Loucy (cell line): ENCODE results near the gene IGF1R.
A peak's percentile ranks its signal among the peaks of the same experiment; 100 is the strongest.

Experiments
- H2AFZ ChIP-seq: fragments of 200-600 bp; sonication (generic); 2 replicates; pipeline ENCODE4 v1.6.0; 2016; ENCODE audit warnings: antibody characterized with exemption, mild to moderate bottlenecking, low read length, moderate library complexity
- H3F3A ChIP-seq: fragments of 200-600 bp; 2 replicates; pipeline ENCODE4 v1.6.0; 2016; ENCODE audit warnings: antibody characterized with exemption, low read depth, mild to moderate bottlenecking
- H3K27me3 ChIP-seq: fragments of 200-600 bp; sonication (generic); 2 replicates; pipeline ENCODE4 v1.6.1; 2014; ENCODE audit warnings: low read length, mild to moderate bottlenecking; ENCODE audit not compliant: insufficient read depth, poor library complexity, severe bottlenecking
- H3K36me3 ChIP-seq: fragments of 200-600 bp; sonication (generic); 2 replicates; pipeline ENCODE4 v1.6.1; 2016; ENCODE audit warnings: low read length; ENCODE audit not compliant: insufficient read depth
- H3K4me1 ChIP-seq: fragments of 200-600 bp; sonication (generic); 2 replicates; pipeline ENCODE4 v1.5.1; 2014; ENCODE audit warnings: low read length, mild to moderate bottlenecking; ENCODE audit not compliant: insufficient read depth, poor library complexity, severe bottlenecking
- H3K4me2 ChIP-seq: fragments of 200-600 bp; sonication (generic); 2 replicates; pipeline ENCODE4 v1.6.0; 2014; ENCODE audit warnings: antibody characterized with exemption, low read length, low read depth, mild to moderate bottlenecking; ENCODE audit not compliant: poor library complexity, severe bottlenecking
- H3K4me3 ChIP-seq: fragments of 200-600 bp; sonication (generic); 2 replicates; pipeline ENCODE4 v1.5.1; 2014; ENCODE audit warnings: low read length, mild to moderate bottlenecking, mixed read lengths; ENCODE audit not compliant: poor library complexity, severe bottlenecking
- H3K79me2 ChIP-seq: fragments of 200-600 bp; sonication (generic); 2 replicates; pipeline ENCODE4 v1.6.1; 2014; ENCODE audit warnings: low read length; ENCODE audit not compliant: insufficient read depth
- H3K9ac ChIP-seq: fragments of 200-600 bp; sonication (generic); 2 replicates; pipeline ENCODE4 v1.6.0; 2014; ENCODE audit warnings: mild to moderate bottlenecking, low read depth, low read length, moderate library complexity; ENCODE audit not compliant: poor library complexity, severe bottlenecking
- H3K9me2 ChIP-seq: fragments of 200-600 bp; sonication (generic); replicated peaks from 2 replicates; pipeline ENCODE4 v1.6.1; 2016; ENCODE audit warnings: low read depth, low read length, mixed read lengths
- H3K9me3 ChIP-seq: fragments of 200-600 bp; sonication (generic); 2 replicates; pipeline ENCODE4 v1.6.1; 2014; ENCODE audit warnings: mild to moderate bottlenecking, antibody characterized with exemption, low read length, low read depth; ENCODE audit not compliant: insufficient read depth
- H4K20me1 ChIP-seq: fragments of 200-600 bp; sonication (generic); 2 replicates; pipeline ENCODE4 v1.6.0; 2014; ENCODE audit warnings: antibody characterized with exemption, low read length, mild to moderate bottlenecking; ENCODE audit not compliant: insufficient read depth, poor library complexity, severe bottlenecking
- EZH2phosphoT487 ChIP-seq: fragments of 200-600 bp; IDR thresholded peaks from 2 replicates; pipeline ENCODE4 v1.6.1; 2018; ENCODE audit warnings: antibody characterized with exemption, mild to moderate bottlenecking, moderate library complexity, borderline replicate concordance
- TF ChIP-seq, protein P1 (sequence below): fragments of 200-600 bp; sonication (generic); conservative IDR thresholded peaks from 2 replicates; pipeline ENCODE4 v1.5.1; 2014; ENCODE audit warnings: mild to moderate bottlenecking, antibody characterized with exemption, low read length

Gene IGF1R

DNA sequence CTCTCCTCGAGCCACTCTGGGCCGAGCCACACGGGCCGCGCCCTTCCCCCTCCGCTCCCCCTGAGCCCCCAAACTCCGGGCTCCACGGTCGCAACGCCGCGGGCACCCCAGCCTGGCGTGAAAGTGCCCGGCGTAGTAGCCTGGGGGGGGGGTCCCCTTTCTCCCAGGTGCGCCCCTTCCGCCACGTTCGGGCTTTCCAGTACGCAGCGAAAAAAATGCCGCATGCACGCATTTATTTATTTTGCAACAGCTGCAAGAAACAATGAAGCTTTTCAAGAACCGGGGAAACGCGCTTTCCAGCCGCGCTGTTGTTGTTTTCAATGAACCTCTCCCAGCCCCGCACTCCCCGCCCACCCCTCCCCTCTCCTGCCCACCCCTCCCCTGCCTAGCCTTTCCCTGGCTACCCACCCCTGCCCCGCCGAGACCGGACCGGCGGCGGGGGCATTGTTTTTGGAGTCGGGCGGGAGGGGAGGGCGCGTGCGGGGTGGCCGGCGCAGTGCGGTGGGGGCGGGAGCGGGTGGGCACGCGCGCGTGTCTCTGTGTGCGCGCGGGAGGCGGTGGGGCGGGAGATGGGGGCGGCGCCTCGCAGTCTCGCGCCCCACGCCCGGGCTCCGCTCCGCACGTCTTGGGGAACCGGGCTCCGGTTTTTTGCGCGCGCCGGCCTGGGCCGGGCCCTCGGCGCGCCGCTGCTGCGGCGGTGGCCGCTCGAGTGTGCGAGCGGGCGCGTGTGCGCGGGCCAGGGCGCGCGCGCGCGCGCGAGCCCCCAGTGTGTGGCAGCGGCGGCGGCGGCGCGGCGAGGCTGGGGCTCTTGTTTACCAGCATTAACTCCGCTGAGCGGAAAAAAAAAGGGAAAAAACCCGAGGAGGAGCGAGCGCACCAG, at the start of gene IGF1R:
IGF1R (plus strand) TSS at position 766 of the 880 bp plus-strand sequence. CDS start 1,043 bp downstream, outside the sequence.
- Histone ChIP-seq H3K4me2 (peak within 1 kb of the TSS; percentile 89), H4K20me1 (peaks cover 34% of the 10 kb centered on the region), H3K79me2 (peaks cover 37% of the 10 kb centered on the region), H3K4me3 (peak within 1 kb of the TSS; percentile 80), H3K9me3 (no peaks in the 10 kb centered on the region), H3K36me3 (no peaks in the 10 kb centered on the region), H3K27me3 (peaks cover 16% of the 10 kb centered on the region), H3K9ac (peak within 1 kb of the TSS; percentile 87), H3K4me1 (peaks cover 30% of the 10 kb centered on the region), H2AFZ (peak within 1 kb of the TSS; percentile 96), H3F3A (no peaks in the 10 kb centered on the region), H3K9me2 (no peaks in the 10 kb centered on the region)
- TF ChIP-seq EZH2phosphoT487 = no peak
- TF ChIP-seq, protein P1, sequence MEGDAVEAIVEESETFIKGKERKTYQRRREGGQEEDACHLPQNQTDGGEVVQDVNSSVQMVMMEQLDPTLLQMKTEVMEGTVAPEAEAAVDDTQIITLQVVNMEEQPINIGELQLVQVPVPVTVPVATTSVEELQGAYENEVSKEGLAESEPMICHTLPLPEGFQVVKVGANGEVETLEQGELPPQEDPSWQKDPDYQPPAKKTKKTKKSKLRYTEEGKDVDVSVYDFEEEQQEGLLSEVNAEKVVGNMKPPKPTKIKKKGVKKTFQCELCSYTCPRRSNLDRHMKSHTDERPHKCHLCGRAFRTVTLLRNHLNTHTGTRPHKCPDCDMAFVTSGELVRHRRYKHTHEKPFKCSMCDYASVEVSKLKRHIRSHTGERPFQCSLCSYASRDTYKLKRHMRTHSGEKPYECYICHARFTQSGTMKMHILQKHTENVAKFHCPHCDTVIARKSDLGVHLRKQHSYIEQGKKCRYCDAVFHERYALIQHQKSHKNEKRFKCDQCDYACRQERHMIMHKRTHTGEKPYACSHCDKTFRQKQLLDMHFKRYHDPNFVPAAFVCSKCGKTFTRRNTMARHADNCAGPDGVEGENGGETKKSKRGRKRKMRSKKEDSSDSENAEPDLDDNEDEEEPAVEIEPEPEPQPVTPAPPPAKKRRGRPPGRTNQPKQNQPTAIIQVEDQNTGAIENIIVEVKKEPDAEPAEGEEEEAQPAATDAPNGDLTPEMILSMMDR = no peak

DNA sequence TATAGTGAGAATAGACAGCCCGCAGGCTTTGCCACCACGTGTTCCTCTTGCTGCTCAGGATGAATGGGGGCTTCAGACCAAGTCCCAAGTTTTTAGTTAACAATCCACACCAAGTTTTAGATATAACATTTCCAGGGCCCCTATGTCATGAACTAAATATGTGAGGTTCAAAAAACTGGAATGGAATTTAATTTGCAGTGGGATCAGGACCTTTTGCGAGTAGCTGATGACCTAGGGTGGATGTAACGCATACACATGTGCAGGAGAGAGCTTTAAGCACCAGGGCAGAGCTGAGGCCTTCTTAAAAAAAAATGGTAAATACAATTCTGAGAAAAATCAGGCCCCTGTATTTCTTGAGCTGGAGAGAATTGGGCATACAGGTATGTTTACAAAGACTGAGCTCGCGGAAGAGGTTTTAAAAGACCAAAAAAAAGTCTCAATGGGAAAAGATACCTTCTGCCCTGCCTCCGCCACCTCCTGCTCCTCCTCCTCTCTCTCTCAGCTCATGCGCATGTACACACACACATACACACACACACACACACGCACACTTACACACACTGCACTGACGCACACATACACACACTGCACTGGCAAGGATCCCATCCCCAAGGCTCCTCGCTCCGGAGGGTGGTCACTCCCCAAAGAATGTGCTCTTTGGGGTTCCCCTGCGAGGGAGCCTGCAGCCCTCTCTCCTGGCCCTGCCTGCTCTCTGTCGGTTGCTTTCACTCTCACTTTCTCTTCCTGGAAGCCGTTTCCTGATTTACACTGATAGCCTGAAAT, 48.2 kb upstream of the IGF1R start:
- Histone ChIP-seq H3K9me3 (no peaks in the 10 kb centered on the region), H3K9me2 (no peaks in the 10 kb centered on the region), H3F3A (no peaks in the 10 kb centered on the region), H2AFZ (peak overlapping the region; percentile 83), H3K9ac (peak overlapping the region; percentile 1), H3K79me2 (no peaks in the 10 kb centered on the region), H4K20me1 (no peaks in the 10 kb centered on the region), H3K27me3 (no peaks in the 10 kb centered on the region), H3K4me2 (peak overlapping the region; percentile 39), H3K36me3 (no peaks in the 10 kb centered on the region), H3K4me1 (peaks cover 4% of the 10 kb centered on the region), H3K4me3 (peak overlapping the region; percentile 4)
- TF ChIP-seq, protein P1 = no peak
- no peak for TF ChIP-seq EZH2phosphoT487

DNA sequence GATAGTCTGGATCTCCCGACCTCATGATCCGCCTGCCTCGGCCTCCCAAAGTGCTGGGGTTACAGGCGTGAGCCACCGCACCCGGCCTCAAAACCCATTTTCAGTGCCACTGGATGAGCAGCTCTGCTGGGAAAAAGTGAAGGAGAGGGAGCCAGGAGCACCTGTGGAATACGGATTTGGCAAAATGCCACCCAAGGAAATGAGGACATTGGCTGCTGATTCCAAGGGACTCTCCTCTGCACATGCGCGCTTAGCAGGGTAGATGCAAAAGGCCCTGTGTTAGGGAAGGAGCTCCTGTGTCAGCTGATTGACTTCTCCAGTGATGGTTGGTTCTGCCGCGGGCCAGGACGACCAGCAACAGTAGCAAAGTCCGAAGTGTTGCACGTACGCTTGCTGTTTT, 43.4 kb upstream of the IGF1R start:
- Histone ChIP-seq H3K9me2 (no peaks in the 10 kb centered on the region), H2AFZ (no peak overlapping the region), H3K9ac (no peak overlapping the region), H3K36me3 (no peaks in the 10 kb centered on the region), H3K4me1 (peaks cover 4% of the 10 kb centered on the region), H3K4me3 (no peak overlapping the region), H3F3A (no peaks in the 10 kb centered on the region), H3K27me3 (no peaks in the 10 kb centered on the region), H3K4me2 (no peak overlapping the region), H4K20me1 (no peaks in the 10 kb centered on the region), H3K9me3 (no peaks in the 10 kb centered on the region), H3K79me2 (no peaks in the 10 kb centered on the region)
- no peak for TF ChIP-seq EZH2phosphoT487
- TF ChIP-seq, protein P1 = no peak
